GM18870 (cell line): ENCODE measurements around the gene RDH16.
"Not testable (repeated sequence)": the region's sequence is repeated elsewhere in the genome, so short reads cannot be mapped to it uniquely, and the experiment has no call there.

Experiments
- ATAC-seq: cut with Tn5 transposase; IDR thresholded peaks from one replicate; pipeline ENCODE4 v1.9.1; 2021; ENCODE audit warnings: moderate library complexity; ENCODE audit not compliant: unreplicated experiment

RDH16 gene

DNA sequence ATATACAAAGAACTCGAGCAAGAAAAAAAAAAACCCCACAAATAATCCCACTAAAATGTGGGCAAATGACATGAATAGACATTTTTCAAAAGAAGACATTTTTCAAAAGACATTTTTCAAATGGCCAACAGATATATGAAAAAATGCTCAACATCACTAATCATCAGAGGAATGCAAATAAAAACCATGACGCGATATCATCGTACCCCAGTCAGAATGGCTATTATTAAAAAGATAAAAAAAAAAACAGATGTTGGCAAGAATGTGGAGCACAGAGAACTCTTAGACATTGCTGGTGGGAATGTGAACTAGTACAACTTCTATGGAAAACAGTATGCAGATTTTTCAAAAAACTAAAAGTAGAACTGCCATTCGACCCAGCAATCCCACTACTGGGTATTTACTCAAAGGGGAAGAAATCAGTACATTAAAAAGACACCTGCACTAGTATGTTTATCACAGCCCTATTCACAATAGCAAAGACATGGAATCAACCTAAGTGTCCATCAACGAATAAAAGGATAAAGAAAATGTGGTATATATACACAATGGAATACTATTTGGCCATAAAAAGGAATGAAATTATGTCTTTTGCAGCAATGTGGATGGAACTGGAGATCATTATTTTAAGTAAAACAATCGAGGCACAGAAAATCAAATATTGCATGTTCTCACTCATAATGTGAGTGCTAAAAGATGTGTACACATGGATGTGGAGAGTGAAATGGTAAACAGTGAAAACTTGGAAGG lies 32.6 kb upstream of the RDH16 start:
- ATAC-seq, result no peak

DNA sequence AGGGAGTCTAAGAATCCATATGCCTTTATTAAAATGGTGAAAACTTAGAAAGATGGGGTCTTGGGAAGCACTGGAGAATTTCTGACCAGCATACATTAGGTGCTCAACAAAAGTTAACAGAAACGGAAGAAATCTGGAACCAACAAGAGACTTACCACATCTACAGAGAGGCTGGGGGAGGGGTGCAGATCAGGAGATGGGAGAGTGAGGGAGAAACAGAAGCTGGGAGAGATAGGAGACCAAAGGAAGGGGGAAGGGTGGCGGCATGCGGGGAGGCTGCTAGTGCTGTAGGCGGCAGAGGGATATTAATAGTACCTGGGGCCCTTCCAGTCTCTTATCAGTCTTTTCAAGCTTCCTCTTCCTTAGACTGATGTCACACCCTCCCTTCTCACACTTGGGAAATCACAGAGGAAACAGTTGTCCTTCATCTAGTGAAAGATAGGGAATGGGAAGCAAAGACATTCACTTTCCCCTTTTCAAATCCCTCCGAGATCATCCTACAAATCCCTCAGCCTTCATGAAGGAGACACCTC lies 30.9 kb upstream of the RDH16 start:
- no peak for ATAC-seq

DNA sequence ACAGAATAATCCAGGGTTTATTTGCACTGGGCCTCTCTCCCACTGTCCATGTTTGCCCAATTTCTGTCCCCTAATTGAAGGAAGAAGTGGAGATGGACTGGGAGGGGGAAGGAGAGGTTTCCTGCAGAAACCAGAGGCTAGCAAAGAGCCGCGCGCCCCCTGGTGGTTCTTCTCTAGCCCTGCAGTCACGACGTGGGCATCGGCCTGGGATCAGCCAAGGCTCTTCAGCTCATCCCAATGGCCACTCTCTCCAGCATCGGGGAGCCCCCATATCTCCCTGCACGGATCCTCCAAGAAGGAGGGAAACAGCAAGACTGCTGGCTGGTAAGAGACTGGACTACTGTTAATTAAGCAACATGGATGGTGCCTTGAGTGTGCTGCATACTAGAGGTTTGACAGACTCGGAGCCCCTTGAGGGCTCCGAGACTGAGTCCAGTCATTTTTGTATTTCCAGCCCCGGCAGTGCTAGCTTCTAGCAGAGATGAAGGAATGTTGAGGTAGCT lies 30.2 kb upstream of the RDH16 start:
- ATAC-seq, result no peak

DNA sequence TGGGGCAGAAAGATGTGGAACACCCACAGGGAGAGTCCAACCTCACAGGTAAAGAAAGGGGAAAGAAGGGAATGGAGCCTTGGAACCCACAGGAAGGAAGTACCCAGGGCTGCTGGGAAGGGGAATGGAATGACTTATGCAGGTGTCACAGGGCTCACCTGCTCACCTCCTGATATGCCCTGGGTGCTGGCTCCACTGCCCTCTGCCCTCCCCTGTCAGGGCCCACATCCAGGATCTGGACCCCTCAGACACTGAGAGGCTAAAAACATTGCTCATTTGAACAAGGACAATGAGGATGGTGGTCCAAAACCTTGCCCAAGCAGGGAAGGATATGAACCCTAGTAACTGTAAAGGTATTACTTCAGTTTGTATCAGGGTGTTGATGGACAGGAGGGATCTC lies 29.6 kb upstream of the RDH16 start:
- no peak for ATAC-seq

GRCh38 chr12:56985714-56986113 lies 28.3 kb upstream of the RDH16 start:
- not testable (repeated sequence) for ATAC-seq

DNA sequence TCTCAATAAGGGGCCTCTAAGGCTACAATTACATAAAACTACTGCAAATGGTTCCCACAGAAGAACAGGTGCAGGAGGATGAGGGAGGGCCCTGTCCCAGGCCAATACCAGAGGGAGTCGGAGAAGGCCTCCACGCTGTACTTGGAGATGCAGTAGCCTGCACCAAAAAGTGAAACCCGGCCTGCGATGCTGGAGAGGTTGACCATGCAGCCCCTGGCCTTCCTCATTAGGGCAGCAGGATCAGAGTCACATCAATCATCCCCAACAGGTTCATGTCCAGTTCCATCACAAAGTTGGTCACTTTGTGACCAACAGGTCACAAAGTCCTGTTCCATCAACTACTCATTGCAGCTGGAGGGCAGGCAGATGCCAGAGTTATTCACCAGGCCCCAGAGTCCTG lies 26.0 kb upstream of the RDH16 start:
- no peak for ATAC-seq

DNA sequence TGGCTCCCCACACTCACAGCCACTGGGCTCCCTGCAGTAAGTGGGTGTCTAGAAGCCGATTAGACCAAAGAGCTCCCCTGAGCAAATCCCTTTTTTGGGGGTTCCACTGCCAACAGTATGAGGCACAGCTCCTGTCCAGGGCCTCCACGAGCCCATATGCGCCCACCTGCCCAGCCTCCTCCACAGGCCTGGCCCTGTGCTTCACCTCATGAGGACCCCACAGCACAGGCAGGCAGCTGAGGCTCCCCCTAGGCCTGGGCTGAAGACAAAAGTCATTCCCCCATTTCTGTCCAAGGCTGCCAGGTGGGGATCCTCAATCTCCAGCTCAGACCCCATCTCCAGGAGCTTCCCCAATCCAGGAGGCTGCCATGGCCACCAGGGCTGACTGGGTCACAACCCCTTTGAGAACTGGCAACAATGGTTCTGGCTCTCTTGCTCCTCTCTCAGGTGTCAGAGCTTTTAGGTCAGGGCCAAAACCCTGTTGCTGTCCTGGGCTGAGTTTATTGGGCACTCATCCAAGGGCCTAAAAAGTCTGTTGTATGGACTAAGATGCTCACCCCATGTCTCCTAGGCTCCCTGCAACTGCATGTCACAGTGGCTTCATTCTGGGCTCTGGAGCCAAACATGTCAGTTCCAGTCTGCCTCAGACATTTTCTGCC lies 25.3 kb upstream of the RDH16 start:
- ATAC-seq, result not testable (repeated sequence)

GRCh38 chr12:56980941-56981530 lies 23.6 kb upstream of the RDH16 start:
- ATAC-seq, result no peak

DNA sequence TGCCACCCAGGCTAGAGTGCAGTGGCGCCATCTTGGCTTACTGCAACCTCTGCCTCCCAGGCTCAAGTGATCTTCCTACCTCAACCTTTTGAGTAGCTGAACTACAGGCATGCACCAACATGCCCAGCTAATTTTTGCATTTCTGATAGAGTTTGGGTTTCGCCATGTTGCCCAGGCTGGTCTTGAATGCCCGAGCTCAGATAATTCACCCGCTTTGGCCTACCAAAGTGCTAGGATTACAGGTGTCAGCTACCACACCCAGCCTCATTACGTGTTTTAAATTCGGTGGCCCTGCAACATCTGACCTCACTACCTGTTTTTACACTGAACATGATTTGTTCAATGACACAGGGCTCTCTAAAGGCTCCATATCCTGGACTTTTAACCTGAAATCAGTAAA lies 22.9 kb upstream of the RDH16 start:
- ATAC-seq, result no peak

GRCh38 chr12:56979628-56980027 lies 22.2 kb upstream of the RDH16 start:
- no peak for ATAC-seq

DNA sequence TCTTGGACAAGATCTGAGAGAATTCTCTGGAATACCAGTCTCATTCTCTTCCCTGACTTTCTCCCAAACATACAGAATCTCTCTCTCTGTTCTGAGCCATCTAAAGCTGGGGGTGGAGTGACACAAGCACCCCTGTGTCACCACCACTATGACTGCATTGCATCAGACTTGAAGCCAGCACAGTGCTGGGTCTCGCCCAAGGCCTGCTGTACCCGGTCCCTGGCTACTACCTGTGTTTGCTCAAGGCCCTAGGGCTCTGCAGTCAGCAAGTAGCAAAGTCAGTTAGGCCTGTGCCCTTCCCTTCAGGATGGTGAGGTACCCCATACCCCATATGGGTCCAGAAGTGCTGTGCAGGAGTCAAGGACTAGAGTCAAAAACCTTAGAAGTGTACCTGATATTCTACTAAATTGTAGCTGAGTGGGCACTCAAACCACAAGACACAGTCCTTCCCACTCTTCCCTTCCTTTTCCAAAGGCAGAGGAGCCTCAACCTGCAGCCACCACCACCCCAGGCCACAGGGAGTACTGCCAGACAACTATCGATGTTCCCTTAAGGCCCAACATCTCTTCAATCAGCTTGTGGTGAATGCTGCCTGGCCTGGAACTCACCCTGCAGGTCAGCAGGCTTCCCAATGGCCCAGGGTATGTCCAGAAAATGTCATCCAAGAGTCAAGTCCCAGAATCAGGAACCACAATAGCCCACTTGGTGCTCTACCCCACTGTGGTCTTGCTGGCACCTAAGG lies 21.2 kb upstream of the RDH16 start:
- ATAC-seq, result no peak

DNA sequence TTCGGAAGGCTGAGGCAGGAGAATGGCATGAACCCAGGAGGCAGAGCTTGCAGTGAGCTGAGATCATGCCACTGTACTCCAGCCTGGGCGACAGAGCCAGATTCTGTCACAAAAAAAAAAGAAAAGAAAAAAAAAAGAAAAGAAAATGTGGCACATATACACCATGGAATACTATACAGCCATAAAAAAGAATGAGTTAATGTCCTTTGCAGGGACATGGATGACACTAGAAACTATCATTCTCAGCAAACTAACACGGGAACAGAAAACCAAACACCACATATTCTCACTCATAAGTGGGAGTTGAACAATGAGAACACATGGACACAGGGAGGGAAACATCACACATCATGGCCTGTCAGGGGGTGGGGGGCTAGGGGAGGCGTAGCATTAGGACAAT lies 20.0 kb upstream of the RDH16 start:
- not testable (repeated sequence) for ATAC-seq

DNA sequence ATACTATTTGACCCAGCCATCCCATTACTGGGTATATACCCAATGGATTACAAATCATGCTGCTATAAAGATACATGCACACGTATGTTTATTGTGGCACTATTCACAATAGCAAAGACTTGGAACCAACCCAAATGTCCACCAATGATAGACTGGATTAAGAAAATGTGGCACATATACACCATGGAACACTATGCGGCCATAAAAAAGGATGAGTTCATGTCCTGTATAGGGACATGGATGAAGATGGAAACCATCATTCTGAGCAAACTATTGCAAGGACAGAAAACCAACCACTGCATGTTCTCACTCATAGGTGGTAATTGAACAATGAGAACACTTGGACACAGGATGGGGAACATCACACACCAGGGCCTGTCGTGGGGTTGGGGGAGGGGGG lies 16.8 kb upstream of the RDH16 start:
- not testable (repeated sequence) for ATAC-seq

GRCh38 chr12:56968910-56969309 lies 11.5 kb upstream of the RDH16 start:
- ATAC-seq, result not testable (repeated sequence)

DNA sequence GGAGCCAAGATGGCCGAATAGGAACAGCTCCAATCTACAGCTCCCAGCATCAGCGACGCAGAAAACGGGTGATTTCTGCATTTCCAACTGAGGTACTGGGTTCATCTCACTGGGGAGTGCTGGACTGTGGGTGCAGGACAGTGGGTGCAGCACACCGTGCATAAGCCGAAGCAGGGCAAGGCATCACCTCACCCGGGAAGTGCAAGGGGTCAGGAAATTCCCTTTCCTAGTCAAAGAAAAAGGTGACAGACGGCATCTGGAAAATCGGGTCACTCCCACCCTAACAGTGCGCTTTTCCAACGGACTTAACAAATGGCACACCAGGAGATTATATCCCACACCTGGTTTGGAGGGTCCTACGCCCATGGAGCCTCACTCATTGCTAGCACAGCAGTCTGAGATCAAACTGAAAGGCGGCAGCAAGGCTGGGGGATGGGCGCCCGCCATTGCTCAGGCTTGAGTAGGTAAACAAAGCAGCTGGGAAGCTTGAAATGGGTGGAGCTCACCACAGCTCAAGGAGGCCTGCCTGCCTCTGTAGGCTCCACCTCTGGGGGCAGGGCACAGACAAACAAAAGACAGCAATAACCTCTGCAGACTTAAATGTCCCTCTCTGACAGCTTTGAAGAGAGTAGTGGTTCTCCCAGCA lies 8.7 kb upstream of the RDH16 start:
- not testable (repeated sequence) for ATAC-seq

- not testable (repeated sequence) for ATAC-seq
Measured at GRCh38 chr12:56965124-56965523, 7.7 kb upstream of the RDH16 start.

DNA sequence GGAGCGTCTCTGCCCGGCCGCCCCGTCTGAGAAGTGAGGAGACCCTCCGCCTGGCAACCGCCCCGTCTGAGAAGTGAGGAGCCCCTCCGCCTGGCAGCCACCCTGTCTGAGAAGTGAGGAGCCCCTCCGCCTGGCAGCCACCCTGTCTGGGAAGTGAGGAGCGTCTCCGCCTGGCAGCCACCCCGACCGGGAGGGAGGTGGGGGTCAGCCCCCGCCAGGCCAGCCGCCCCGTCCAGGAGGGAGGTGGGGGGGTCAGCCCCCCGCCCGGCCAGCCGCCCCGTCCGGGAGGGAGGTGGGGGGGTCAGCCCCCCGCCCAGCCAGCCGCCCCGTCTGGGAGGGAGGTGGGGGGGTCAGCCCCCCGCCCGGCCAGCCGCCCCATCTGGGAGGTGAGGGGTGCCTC lies 6.1 kb upstream of the RDH16 start:
- not testable (repeated sequence) for ATAC-seq

GRCh38 chr12:56962247-56962646 lies 4.8 kb upstream of the RDH16 start:
- not testable (repeated sequence) for ATAC-seq

GRCh38 chr12:56958422-56958821 lies 1.0 kb upstream of the RDH16 start:
- no peak for ATAC-seq

DNA sequence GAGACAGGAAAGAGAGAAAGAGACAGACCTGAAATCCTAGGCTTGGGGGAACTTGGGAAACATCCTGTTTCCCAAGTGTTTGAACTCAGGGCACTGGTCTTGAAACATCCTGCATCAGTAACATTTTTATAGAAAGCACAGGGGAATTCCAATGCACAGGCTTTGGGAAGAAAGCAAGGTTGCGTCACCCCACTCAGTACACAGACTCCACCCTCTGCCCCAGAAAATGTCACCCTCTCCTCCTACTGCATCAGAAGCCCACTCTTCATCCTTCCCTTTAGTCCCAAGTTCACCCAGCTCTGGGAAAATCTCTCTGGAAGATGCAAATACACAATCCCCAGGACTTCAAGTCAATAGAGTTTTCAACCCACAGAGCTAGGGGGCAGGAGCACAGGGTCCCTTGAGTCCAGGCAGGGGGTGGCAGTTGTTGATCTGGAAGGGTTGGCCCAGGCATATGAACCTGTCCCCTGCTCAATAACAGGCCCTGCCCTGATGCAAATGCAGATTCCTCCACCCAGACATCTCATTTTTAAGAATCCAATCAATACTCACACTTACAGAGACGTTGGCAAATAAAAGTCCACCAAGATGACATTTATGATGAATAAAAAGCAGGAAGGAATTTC lies 1.7 kb downstream of the RDH16 start:
- no peak for ATAC-seq
